ENCODE measurements around the gene EFHC1. TPM values are rescaled to one million over a fixed set of nuclear protein-coding genes. Genes with fewer than 3 reads are reported as not detected.

Gene EFHC1
- polyA plus RNA-seq, 1 donor (not counting 4 experiments of a cell fraction or from before 2014, with no cell fraction given), result 20.5 TPM

DNA sequence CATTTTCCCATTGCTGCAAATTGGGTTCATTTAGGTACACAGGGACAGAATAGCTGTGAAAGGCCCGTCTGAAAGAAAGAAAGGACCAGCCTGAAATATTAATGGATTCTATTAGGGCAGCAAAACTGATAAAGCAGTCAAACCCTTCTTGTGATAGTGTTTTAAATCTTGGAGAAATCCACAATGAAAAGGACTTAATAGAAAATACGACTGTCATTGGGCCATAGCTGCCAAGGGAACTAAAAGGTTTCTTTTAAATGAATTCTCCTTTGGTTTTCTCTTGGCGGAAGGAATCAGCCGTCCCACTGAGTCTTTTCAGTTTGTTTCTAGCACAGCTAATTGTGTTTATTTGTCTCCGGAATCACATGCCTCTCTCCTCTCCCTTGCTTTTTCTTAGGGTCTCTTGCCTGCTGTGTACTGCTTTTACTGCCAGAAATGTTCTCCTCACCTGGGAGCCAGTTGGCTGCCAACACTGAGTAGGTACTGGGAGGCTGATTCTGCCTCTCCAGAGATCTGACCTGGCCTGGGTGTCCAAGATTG lies 46.9 kb upstream of the EFHC1 start:
- no peak overlapping the region for H3K9ac ChIP-seq (ENCODE audit: control insufficient read depth, extremely low read depth, insufficient read depth, low read length)
- no peak for TF ChIP-seq EZH2 (IDR thresholded peaks at IDR 0.05; ENCODE audit: low read length)
- TF ChIP-seq, protein P1, sequence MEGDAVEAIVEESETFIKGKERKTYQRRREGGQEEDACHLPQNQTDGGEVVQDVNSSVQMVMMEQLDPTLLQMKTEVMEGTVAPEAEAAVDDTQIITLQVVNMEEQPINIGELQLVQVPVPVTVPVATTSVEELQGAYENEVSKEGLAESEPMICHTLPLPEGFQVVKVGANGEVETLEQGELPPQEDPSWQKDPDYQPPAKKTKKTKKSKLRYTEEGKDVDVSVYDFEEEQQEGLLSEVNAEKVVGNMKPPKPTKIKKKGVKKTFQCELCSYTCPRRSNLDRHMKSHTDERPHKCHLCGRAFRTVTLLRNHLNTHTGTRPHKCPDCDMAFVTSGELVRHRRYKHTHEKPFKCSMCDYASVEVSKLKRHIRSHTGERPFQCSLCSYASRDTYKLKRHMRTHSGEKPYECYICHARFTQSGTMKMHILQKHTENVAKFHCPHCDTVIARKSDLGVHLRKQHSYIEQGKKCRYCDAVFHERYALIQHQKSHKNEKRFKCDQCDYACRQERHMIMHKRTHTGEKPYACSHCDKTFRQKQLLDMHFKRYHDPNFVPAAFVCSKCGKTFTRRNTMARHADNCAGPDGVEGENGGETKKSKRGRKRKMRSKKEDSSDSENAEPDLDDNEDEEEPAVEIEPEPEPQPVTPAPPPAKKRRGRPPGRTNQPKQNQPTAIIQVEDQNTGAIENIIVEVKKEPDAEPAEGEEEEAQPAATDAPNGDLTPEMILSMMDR (optimal IDR thresholded peaks at IDR 0.05 in 1 of 3, IDR thresholded peaks at IDR 0.05 in 1 of 3, conservative IDR thresholded peaks at IDR 0.05 in 1 of 3; ENCODE audit: extremely low read depth in 1 of 3, insufficient read depth in 2 of 3, low read length in 3 of 3), result no peak
- no peak overlapping the region for H3K27ac ChIP-seq (ENCODE audit: control insufficient read depth, insufficient read depth, low read length)
- no peak overlapping the region for H3K4me2 ChIP-seq (ENCODE audit: control insufficient read depth, extremely low read depth, insufficient read depth, low read depth, low read length)
- H3K9me1 ChIP-seq (ENCODE audit: control insufficient read depth, extremely low read depth, insufficient read depth, low read length), result no peaks in the 10 kb centered on the region
- no peaks in the 10 kb centered on the region for H4K20me1 ChIP-seq (ENCODE audit: control insufficient read depth, extremely low read depth, insufficient read depth, low read length)
- no peaks in the 10 kb centered on the region for H3K36me3 ChIP-seq (ENCODE audit: control insufficient read depth in 2 of 2, extremely low read depth in 1 of 2, insufficient read depth in 2 of 2, low read length in 2 of 2)
- no peak overlapping the region for H2AFZ ChIP-seq (ENCODE audit: control insufficient read depth, low read length)
- FAIRE-seq (no peak), DNase-seq (ENCODE audit: low read depth, low spot score) (no peak)
- no peak overlapping the region for H3K4me3 ChIP-seq (ENCODE audit: control insufficient read depth in 2 of 3, extremely low read depth in 1 of 3, insufficient read depth in 2 of 3, low read depth in 1 of 3, low read length in 3 of 3)
- H3K9me3 ChIP-seq (ENCODE audit: control insufficient read depth, low read depth, low read length), result no peaks in the 10 kb centered on the region
- H3K4me1 ChIP-seq (ENCODE audit: control insufficient read depth, extremely low read depth, insufficient read depth, low read length), result no peaks in the 10 kb centered on the region
- no peaks in the 10 kb centered on the region for H3K27me3 ChIP-seq (ENCODE audit: control insufficient read depth, extremely low read depth, insufficient read depth, low read length)
- no peaks in the 10 kb centered on the region for H3K79me2 ChIP-seq (ENCODE audit: control insufficient read depth, insufficient read depth, low read length)
- dilution Hi-C loops (cut with MboI; ENCODE audit: extremely low pct_ligation_motif_present, low sequenced_read_pairs), result no loop called here

DNA sequence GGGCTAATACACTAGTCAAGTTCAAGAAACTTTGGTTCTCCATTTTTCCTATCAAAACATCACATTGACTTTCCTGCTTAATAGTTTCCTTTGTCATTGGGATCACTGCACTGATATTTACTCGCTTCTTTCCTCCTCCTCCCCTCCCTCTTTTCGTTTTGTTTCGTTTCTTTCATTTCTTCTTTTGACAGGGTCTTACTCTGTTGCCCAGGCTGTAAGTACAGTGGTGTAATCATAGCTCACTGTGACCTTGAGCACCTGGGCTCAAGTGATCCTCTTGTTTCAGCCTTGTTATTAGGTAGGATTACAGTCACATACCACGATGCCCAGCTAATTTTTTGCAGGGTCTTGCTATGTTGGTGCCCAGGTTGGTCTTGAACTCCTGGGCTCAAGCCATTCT lies 45.9 kb upstream of the EFHC1 start:
- Histone ChIP-seq H3K9me3 (ENCODE audit: control insufficient read depth, low read depth, low read length) (no peaks in the 10 kb centered on the region), H3K4me1 (ENCODE audit: control insufficient read depth, extremely low read depth, insufficient read depth, low read length) (no peaks in the 10 kb centered on the region), H3K36me3 (ENCODE audit: control insufficient read depth in 2 of 2, extremely low read depth in 1 of 2, insufficient read depth in 2 of 2, low read length in 2 of 2) (no peaks in the 10 kb centered on the region), H4K20me1 (ENCODE audit: control insufficient read depth, extremely low read depth, insufficient read depth, low read length) (no peaks in the 10 kb centered on the region), H3K4me3 (ENCODE audit: control insufficient read depth in 2 of 3, extremely low read depth in 1 of 3, insufficient read depth in 2 of 3, low read depth in 1 of 3, low read length in 3 of 3) (no peak overlapping the region), H3K79me2 (ENCODE audit: control insufficient read depth, insufficient read depth, low read length) (no peaks in the 10 kb centered on the region), H3K9me1 (ENCODE audit: control insufficient read depth, extremely low read depth, insufficient read depth, low read length) (no peaks in the 10 kb centered on the region), H3K27me3 (ENCODE audit: control insufficient read depth, extremely low read depth, insufficient read depth, low read length) (no peaks in the 10 kb centered on the region), H3K9ac (ENCODE audit: control insufficient read depth, extremely low read depth, insufficient read depth, low read length) (no peak overlapping the region), H3K27ac (ENCODE audit: control insufficient read depth, insufficient read depth, low read length) (no peak overlapping the region), H2AFZ (ENCODE audit: control insufficient read depth, low read length) (no peak overlapping the region), H3K4me2 (ENCODE audit: control insufficient read depth, extremely low read depth, insufficient read depth, low read depth, low read length) (no peak overlapping the region)
- DNase-seq (ENCODE audit: low read depth, low spot score) (no peak), FAIRE-seq (no peak)
- no peak for TF ChIP-seq EZH2 (IDR thresholded peaks at IDR 0.05; ENCODE audit: low read length)
- TF ChIP-seq, protein P1 (optimal IDR thresholded peaks at IDR 0.05 in 1 of 3, IDR thresholded peaks at IDR 0.05 in 1 of 3, conservative IDR thresholded peaks at IDR 0.05 in 1 of 3; ENCODE audit: extremely low read depth in 1 of 3, insufficient read depth in 2 of 3, low read length in 3 of 3), result no peak
- dilution Hi-C loops (cut with MboI; ENCODE audit: extremely low pct_ligation_motif_present, low sequenced_read_pairs), result no loop called here

Data from keratinocyte (primary cell).